ENCODE data around the gene MID1. TPM values are rescaled to one million over a fixed set of nuclear protein-coding genes. Genes with fewer than 3 reads are reported as not detected.

Gene MID1
- total RNA-seq, 1 experiment from 2014 or later: 32.4 TPM

GRCh38 chrX:10495677-10496076 is 124.7 kb downstream of the MID1 start:
- ChIA-PET POLR2A (no interaction called here), CTCF (no interaction called here)
- H3K27ac ChIP-seq (ENCODE audit: low read length): no peak overlapping the region
- no peak for ATAC-seq
- no peaks in the 10 kb centered on the region; the same call in 1 of the 2 replicates for H3K36me3 ChIP-seq (ENCODE audit: control insufficient read depth, insufficient read depth, low read length)
- H3K27me3 ChIP-seq (ENCODE audit: control insufficient read depth, insufficient read depth, low read length): no peaks in the 10 kb centered on the region
- DNase-seq (ENCODE audit: low read depth, low spot score): no peak
- intact Hi-C loops (cut with micrococcal nuclease; ENCODE audit: unreplicated experiment): no loop called here
- BruUV-seq (replicated peaks): no TSS peak
- no peak for TF ChIP-seq POLR2AphosphoS5 (IDR thresholded peaks at IDR 0.05; ENCODE audit: low read depth, low read length)
- TF ChIP-seq, protein P1, sequence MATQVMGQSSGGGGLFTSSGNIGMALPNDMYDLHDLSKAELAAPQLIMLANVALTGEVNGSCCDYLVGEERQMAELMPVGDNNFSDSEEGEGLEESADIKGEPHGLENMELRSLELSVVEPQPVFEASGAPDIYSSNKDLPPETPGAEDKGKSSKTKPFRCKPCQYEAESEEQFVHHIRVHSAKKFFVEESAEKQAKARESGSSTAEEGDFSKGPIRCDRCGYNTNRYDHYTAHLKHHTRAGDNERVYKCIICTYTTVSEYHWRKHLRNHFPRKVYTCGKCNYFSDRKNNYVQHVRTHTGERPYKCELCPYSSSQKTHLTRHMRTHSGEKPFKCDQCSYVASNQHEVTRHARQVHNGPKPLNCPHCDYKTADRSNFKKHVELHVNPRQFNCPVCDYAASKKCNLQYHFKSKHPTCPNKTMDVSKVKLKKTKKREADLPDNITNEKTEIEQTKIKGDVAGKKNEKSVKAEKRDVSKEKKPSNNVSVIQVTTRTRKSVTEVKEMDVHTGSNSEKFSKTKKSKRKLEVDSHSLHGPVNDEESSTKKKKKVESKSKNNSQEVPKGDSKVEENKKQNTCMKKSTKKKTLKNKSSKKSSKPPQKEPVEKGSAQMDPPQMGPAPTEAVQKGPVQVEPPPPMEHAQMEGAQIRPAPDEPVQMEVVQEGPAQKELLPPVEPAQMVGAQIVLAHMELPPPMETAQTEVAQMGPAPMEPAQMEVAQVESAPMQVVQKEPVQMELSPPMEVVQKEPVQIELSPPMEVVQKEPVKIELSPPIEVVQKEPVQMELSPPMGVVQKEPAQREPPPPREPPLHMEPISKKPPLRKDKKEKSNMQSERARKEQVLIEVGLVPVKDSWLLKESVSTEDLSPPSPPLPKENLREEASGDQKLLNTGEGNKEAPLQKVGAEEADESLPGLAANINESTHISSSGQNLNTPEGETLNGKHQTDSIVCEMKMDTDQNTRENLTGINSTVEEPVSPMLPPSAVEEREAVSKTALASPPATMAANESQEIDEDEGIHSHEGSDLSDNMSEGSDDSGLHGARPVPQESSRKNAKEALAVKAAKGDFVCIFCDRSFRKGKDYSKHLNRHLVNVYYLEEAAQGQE (IDR thresholded peaks at IDR 0.05; ENCODE audit: insufficient read depth in 1 of 2, low read depth in 2 of 2, low read length in 1 of 2): no peak
- no peak for TF ChIP-seq CTCF (IDR thresholded peaks at IDR 0.05)
- no peak for TF ChIP-seq SIN3A (IDR thresholded peaks at IDR 0.05; ENCODE audit: borderline replicate concordance, insufficient read depth, low read depth, low read length)
- no peak for TF ChIP-seq TCF7L2 (IDR thresholded peaks at IDR 0.05; ENCODE audit: low read depth, low read length)
- no peak overlapping the region for H3K4me3 ChIP-seq (ENCODE audit: low read depth in 2 of 2, low read length in 2 of 2)
- no peaks in the 10 kb centered on the region for H3K9me3 ChIP-seq (ENCODE audit: control insufficient read depth, insufficient read depth, low read depth, low read length)
- in situ Hi-C loops (cut with HindIII; ENCODE audit: low pct_unique_long_range_greater_than_20kb, low sequenced_read_pairs): no loop called here
- no peaks in the 10 kb centered on the region for H3K4me1 ChIP-seq (ENCODE audit: control insufficient read depth, insufficient read depth, low read length)

DNA sequence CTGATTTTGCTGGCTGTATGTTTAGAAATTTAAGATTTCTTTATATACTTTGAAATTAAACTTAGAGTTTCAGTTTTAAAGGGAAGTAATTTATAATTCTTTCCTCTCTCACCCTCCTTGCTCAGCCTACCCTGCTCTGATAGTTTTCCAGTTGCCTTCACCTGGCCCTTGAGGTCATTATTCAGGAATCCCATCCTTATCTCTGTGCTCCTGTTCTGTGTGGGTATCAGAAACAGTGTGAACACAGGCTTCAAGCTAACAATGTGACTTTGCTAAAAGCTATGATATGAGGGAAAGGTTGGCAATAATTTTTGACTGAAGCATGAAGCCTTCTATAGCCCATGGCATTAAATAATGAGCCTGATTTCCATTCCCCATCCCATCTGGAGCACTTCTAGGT is 128.1 kb downstream of the MID1 start:
- Histone ChIP-seq H3K4me3 (ENCODE audit: low read depth in 2 of 2, low read length in 2 of 2) (no peak overlapping the region), H3K9me3 (ENCODE audit: control insufficient read depth, insufficient read depth, low read depth, low read length) (no peaks in the 10 kb centered on the region), H3K4me1 (ENCODE audit: control insufficient read depth, insufficient read depth, low read length) (no peaks in the 10 kb centered on the region), H3K36me3 (ENCODE audit: control insufficient read depth, insufficient read depth, low read length) (no peaks in the 10 kb centered on the region; the same call in 1 of the 2 replicates), H3K27ac (ENCODE audit: low read length) (no peak overlapping the region), H3K27me3 (ENCODE audit: control insufficient read depth, insufficient read depth, low read length) (no peaks in the 10 kb centered on the region)
- ChIA-PET CTCF (no interaction called here), POLR2A (no interaction called here)
- no peak for ATAC-seq
- no TSS peak for BruUV-seq (replicated peaks)
- no peak for DNase-seq (ENCODE audit: low read depth, low spot score)
- in situ Hi-C loops (cut with HindIII; ENCODE audit: low pct_unique_long_range_greater_than_20kb, low sequenced_read_pairs): no loop called here
- intact Hi-C loops (cut with micrococcal nuclease; ENCODE audit: unreplicated experiment): no loop called here
- TF ChIP-seq CTCF (IDR thresholded peaks at IDR 0.05): no peak
- TF ChIP-seq, protein P1 (IDR thresholded peaks at IDR 0.05; ENCODE audit: insufficient read depth in 1 of 2, low read depth in 2 of 2, low read length in 1 of 2): no peak
- TF ChIP-seq POLR2AphosphoS5 (IDR thresholded peaks at IDR 0.05; ENCODE audit: low read depth, low read length): no peak
- TF ChIP-seq TCF7L2 (IDR thresholded peaks at IDR 0.05; ENCODE audit: low read depth, low read length): no peak
- no peak for TF ChIP-seq SIN3A (IDR thresholded peaks at IDR 0.05; ENCODE audit: borderline replicate concordance, insufficient read depth, low read depth, low read length)
